ENCODE data around the gene PPP1R17.

The PPP1R17 gene

DNA sequence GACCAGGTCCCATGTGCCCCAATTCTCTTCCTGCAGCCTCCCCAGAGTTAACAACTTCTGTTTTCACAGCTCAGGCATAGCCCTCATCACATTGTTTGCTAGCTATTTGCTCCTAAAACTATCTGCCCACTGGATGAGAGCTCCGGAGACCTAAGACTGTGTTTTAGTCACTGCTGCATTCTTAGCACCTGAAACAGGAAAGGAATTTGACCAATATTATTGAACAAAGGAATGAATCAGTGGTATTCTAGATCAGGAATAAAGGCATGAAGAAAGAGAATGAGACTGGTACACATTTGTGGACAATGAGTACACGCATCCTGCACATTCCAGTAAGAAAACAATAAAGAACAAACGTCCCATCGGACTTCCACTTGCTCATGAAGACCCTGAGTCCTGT lies 54.8 kb downstream of the PPP1R17 start:
- DNase-seq = no peak
- no peaks in the 10 kb centered on the region for H3K36me3 ChIP-seq
- intact Hi-C loops (cut with DNase I; ENCODE audit: low total_unique reads) = loop anchor here (5.0 kb wide), 1 partner anchor 460 kb away; no protein-coding TSS in a partner anchor
- TF ChIP-seq, protein P1, sequence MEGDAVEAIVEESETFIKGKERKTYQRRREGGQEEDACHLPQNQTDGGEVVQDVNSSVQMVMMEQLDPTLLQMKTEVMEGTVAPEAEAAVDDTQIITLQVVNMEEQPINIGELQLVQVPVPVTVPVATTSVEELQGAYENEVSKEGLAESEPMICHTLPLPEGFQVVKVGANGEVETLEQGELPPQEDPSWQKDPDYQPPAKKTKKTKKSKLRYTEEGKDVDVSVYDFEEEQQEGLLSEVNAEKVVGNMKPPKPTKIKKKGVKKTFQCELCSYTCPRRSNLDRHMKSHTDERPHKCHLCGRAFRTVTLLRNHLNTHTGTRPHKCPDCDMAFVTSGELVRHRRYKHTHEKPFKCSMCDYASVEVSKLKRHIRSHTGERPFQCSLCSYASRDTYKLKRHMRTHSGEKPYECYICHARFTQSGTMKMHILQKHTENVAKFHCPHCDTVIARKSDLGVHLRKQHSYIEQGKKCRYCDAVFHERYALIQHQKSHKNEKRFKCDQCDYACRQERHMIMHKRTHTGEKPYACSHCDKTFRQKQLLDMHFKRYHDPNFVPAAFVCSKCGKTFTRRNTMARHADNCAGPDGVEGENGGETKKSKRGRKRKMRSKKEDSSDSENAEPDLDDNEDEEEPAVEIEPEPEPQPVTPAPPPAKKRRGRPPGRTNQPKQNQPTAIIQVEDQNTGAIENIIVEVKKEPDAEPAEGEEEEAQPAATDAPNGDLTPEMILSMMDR (IDR thresholded peaks at IDR 0.05) = no peak
- no peaks in the 10 kb centered on the region for H3K27me3 ChIP-seq
- no peaks in the 10 kb centered on the region for H3K9me3 ChIP-seq
- H3K4me3 ChIP-seq = no peak overlapping the region
- H3K27ac ChIP-seq = no peak overlapping the region
- H3K4me1 ChIP-seq = no peaks in the 10 kb centered on the region

- Histone ChIP-seq H3K4me3 (no peak overlapping the region), H3K27ac (no peak overlapping the region)
Observed at GRCh38 chr7:31744294-31744874, 57.4 kb downstream of the PPP1R17 start.

GRCh38 chr7:31747553-31747952 lies 60.5 kb downstream of the PPP1R17 start:
- intact Hi-C loops (cut with DNase I; ENCODE audit: low total_unique reads) = no loop called here
- Histone ChIP-seq H3K4me1 (no peaks in the 10 kb centered on the region), H3K27ac (no peak overlapping the region), H3K4me3 (no peak overlapping the region), H3K27me3 (no peaks in the 10 kb centered on the region), H3K36me3 (no peaks in the 10 kb centered on the region), H3K9me3 (no peaks in the 10 kb centered on the region)
- no peak for DNase-seq
- TF ChIP-seq, protein P1 (IDR thresholded peaks at IDR 0.05) = no peak

More at GRCh38 chr7:31744294-31744874, 57.4 kb downstream of the PPP1R17 start:
- TF ChIP-seq, protein P1 (IDR thresholded peaks at IDR 0.05) = peak; percentile 84 to 94
- no peaks in the 10 kb centered on the region for H3K27me3 ChIP-seq
- no peaks in the 10 kb centered on the region for H3K36me3 ChIP-seq
- DNase-seq = peak; percentile 68 to 72
- intact Hi-C loops (cut with DNase I; ENCODE audit: low total_unique reads) = loop anchor here (5.0 kb wide), 1 partner anchor 458 kb away; no protein-coding TSS in a partner anchor
- H3K9me3 ChIP-seq = no peaks in the 10 kb centered on the region
- H3K4me1 ChIP-seq = no peaks in the 10 kb centered on the region

DNA sequence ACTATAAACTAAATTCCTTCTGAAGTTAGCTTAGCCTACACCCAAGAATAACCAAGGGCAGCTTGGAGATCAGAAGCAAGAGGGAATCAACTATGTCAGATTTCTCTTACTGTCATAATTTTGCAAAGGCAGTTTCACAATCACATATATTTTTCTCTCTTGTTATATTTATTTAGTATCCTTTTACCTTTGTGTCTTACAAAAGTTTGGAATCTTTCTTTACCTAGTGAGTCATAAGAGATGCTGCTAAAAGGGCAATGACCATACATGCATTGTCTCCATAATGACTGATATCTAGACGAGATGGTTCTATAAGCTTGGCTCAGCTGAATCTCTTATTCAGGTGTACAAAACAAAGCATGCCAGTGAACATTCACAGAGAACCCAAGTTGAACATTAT lies 61.1 kb downstream of the PPP1R17 start:
- Histone ChIP-seq H3K27ac (no peak overlapping the region), H3K36me3 (no peaks in the 10 kb centered on the region), H3K4me3 (no peak overlapping the region), H3K9me3 (no peaks in the 10 kb centered on the region), H3K4me1 (no peaks in the 10 kb centered on the region), H3K27me3 (no peaks in the 10 kb centered on the region)
- intact Hi-C loops (cut with DNase I; ENCODE audit: low total_unique reads) = no loop called here
- no peak for DNase-seq
- TF ChIP-seq, protein P1 (IDR thresholded peaks at IDR 0.05) = no peak

DNA sequence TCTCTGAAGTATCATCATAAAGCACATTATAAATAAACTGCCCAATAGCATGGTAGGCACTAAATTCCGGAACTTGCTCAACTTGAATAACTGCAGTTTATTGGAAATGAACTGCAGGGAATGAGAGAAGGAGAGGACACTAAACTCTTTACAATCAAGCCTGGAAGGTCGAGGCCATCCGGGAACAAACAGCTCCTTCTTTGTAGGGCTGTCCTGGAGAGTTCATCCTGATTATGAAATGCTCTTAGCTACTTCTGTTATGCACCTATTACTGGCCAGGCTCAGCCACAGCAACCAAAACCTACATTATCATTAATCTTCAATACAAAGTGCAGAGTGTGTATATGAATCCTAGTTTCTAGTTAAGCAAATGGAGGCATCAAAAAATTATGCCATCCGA lies 64.7 kb downstream of the PPP1R17 start:
- intact Hi-C loops (cut with DNase I; ENCODE audit: low total_unique reads) = no loop called here
- TF ChIP-seq, protein P1 (IDR thresholded peaks at IDR 0.05) = no peak

More for the DNA sequence above, 64.7 kb downstream of the PPP1R17 start:
- Histone ChIP-seq H3K4me3 (no peak overlapping the region), H3K9me3 (no peaks in the 10 kb centered on the region), H3K27me3 (no peaks in the 10 kb centered on the region), H3K36me3 (no peaks in the 10 kb centered on the region), H3K27ac (no peak overlapping the region), H3K4me1 (no peaks in the 10 kb centered on the region)
- no peak for DNase-seq
